Activated naive CD4-positive, alpha-beta T cell treated with anti-CD3 and anti-CD28 coated beads, Interleukin-2, amount 50 U/mL, for 24 hours (primary cell): ENCODE data around the gene SCN4B.

Experiments used
- H3K27ac Mint-ChIP-seq: one replicate; pipeline ENCODE4 v1.8.0; 2021; ENCODE audit warnings: mild to moderate bottlenecking, mixed read lengths
- H3K27me3 Mint-ChIP-seq: one replicate; pipeline ENCODE4 v1.8.0; 2021; ENCODE audit warnings: mixed read lengths
- H3K36me3 Mint-ChIP-seq: one replicate; pipeline ENCODE4 v1.8.0; 2021; ENCODE audit warnings: mixed read lengths
- H3K4me1 Mint-ChIP-seq: one replicate; pipeline ENCODE4 v1.8.0; 2021; ENCODE audit warnings: mixed read lengths
- H3K4me3 Mint-ChIP-seq: one replicate; pipeline ENCODE4 v1.8.0; 2021; ENCODE audit warnings: mild to moderate bottlenecking, mixed read lengths
- H3K9me3 Mint-ChIP-seq: one replicate; pipeline ENCODE4 v1.8.0; 2021; ENCODE audit warnings: mixed read lengths

The SCN4B gene

DNA sequence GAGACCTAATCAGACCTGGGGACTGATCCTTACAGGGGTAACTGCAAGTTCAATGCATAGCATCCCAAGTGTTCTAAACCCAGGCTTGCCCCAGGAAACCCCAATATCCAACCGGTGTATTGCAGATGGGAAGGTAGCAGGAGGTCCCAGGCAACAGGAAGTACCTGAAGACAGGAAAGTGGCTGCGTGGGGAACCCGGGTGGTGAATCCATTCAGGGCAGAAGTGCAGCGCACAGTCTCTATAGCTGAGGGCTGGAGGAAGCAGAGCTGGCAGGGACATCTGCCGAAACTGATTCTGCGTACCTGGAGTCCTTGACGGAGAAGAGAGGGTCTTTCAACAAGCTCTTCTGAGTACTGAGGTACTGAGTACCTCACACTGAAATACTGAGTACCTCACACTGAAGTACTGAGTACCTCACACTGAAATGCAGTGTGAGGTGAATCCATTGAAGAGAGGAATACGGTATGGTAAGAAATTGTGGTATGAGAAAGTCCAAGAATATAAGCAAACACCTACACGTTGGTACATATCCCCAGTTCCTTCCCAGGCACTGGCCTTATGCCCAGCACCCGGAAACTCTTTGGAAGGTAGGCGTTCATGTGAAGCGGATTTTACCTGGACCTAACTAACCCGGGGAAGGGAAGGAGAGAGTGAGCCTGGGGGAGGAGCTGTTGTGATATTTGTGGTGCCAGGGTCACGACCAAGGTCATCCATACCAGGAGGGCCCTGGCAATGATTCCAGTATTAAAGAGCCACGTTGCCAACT, 20.1 kb downstream of the SCN4B start:
- H3K27me3 Mint-ChIP-seq, result peaks cover 4% of the 10 kb centered on the region
- no peak overlapping the region for H3K4me3 Mint-ChIP-seq
- H3K36me3 Mint-ChIP-seq, result no peaks in the 10 kb centered on the region
- no peaks in the 10 kb centered on the region for H3K4me1 Mint-ChIP-seq
- H3K9me3 Mint-ChIP-seq, result no peaks in the 10 kb centered on the region
- no peak overlapping the region for H3K27ac Mint-ChIP-seq

DNA sequence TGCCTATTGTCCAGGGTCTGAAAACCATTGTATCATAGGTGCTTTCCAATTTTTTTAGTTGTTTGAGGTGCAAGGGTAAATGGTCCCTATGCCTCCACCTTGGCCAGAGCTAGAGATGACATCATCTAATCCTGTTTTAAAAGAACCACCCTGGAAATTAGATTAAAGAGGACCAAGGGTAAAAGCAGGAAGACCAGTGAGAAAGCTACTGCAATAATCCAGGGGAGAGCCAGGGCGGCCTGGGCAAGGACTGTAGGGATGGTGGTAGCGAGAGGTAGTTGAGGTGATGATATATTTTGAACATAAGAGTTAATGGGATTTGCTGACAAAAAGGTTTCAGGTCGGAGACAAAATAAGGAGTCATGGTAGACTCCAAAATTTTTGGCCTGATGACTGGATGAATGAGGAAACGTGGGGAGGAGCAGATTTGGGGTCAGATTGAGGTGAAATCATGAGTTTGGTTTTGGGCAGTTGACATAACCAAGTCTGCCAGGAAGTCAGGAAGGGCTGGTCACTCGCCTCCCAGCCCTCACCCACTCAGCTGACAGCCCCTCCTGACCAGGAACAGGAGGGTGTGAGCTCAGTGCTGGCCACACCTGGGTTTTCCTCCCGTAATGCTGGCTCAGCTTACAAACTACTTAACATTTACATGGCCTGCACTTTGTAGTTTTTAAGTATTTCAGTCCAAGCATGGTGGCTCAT, 23.0 kb downstream of the SCN4B start:
- Mint-ChIP-seq H3K36me3 (no peaks in the 10 kb centered on the region), H3K4me1 (no peaks in the 10 kb centered on the region), H3K27me3 (peaks cover 5% of the 10 kb centered on the region), H3K27ac (no peak overlapping the region), H3K4me3 (no peak overlapping the region), H3K9me3 (no peaks in the 10 kb centered on the region)

DNA sequence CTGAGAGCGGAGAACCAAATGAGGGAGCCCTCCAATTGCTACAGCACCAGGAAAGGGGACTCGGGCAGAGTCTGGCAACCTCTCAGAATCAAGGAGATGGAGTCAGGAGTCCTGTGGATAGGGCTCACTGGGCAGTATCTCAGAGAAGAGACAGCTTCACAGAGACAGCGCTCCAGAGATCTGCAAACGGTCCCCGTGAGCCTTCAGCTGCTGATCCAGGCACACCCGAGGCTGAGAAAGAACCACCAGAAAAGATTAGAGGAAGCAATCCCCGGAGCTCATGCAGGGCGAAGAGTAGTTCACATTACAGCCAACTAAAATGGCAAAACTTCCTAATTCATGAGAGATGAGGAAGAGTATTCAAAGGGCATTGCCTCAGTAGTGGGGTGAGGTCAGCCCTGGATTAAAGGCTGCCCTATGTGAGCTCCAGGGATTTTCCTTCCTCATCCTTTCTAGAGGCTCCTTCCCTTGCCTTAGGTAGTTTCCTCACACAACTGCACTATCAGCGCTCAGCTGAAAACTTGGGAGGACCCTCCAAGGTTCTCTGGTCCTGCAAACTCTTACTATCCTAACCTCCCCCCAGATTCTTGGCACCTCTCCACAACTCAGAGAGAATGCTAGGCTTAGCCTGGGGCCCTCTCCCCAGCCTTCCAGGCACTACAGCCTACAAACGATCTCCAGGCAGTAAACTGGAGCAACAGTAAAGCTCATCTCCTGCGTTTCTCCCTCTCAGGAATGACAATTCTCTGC, 23.7 kb downstream of the SCN4B start:
- no peak overlapping the region for H3K4me3 Mint-ChIP-seq
- no peaks in the 10 kb centered on the region for H3K4me1 Mint-ChIP-seq
- no peaks in the 10 kb centered on the region for H3K36me3 Mint-ChIP-seq
- peaks cover 5% of the 10 kb centered on the region for H3K27me3 Mint-ChIP-seq
- H3K27ac Mint-ChIP-seq, result no peak overlapping the region
- H3K9me3 Mint-ChIP-seq, result no peaks in the 10 kb centered on the region

DNA sequence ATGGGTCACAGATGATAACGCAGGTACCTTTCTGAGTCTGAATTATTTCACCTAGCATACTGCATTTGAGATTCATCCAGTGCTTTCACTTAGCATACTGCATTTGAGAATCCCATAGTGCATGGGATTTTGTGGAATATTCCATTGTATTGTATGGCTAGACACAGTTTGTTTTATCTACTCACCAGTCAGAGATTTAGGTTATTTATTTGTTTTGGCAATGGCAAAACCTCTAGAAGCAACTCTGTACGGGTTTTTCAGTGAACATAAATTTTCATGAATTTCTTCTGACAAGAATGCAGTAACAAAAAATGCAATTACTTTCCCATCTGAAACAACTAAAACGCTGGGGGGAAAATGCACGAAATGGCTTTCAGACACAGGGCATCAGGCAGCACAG, 24.3 kb downstream of the SCN4B start:
- H3K27ac Mint-ChIP-seq, result no peak overlapping the region
- H3K9me3 Mint-ChIP-seq, result no peaks in the 10 kb centered on the region
- H3K4me3 Mint-ChIP-seq, result no peak overlapping the region
- H3K27me3 Mint-ChIP-seq, result peaks cover 4% of the 10 kb centered on the region
- no peaks in the 10 kb centered on the region for H3K4me1 Mint-ChIP-seq
- no peaks in the 10 kb centered on the region for H3K36me3 Mint-ChIP-seq

DNA sequence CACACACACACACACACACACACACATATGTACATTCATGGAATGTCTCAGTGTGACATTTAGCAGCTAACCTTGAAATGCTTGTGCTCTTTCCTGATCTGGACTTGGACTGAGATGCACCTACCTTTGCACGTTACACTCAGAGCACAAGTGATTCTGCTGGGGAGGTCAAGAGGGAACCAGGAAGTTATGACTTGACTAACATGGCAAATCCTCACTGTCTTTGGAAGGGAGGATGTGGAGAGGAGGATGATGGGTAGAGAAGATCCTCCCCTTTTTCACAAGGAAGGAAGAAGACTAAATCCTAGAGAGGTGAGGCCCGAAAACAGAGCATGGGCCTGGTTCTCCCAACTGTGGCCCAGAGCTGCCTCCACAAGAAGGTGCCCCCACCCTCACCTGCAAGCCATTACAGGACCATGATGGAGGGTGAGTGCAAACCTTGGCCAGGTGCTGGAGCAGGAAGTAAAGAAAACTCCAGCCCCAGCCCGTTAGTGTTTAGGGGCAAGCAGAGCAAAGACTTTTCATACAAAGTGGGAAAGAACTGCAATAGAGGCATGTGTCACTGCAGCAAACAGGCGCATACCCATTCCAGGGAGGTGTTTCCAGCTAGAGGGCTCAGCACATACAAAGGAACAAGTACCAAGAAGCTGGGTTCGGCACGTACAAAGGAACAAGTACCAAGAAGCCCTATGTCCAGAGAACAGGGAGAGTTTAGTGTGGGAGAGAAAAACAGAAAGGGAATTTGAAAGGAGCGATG, 26.4 kb downstream of the SCN4B start:
- Mint-ChIP-seq H3K9me3 (no peaks in the 10 kb centered on the region), H3K36me3 (no peaks in the 10 kb centered on the region), H3K27me3 (peaks cover 3% of the 10 kb centered on the region), H3K4me1 (no peaks in the 10 kb centered on the region), H3K27ac (no peak overlapping the region), H3K4me3 (no peak overlapping the region)

DNA sequence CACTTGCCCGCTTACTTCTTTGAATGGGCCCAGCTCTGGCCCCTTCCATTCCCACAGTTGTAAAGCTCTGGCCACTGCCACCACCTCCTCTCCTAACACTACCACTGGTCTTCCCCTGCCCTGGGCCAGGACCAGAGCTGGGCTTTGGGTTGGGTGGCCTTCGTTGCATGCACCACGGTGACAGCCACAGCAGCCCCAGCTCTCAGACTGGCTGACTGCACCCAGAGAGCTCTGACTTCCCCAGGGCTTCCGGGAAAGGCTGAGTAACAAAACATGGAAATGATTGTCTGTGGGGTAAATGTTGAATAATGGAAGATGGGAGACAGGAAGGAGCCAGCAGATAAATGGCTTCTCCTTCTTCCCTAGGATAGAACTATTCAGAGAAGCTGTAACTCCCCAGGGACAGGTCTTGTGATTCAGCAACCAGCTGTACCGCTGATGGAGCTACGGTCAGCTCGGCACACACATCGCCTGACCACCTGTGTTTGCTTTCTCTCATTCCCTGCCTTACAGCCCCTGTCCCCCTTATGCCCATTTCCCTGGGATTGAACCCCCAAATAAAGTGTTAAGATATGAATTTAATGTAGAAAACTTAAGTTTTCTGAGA, 27.6 kb downstream of the SCN4B start:
- H3K27ac Mint-ChIP-seq, result no peak overlapping the region
- H3K9me3 Mint-ChIP-seq, result no peaks in the 10 kb centered on the region
- H3K4me3 Mint-ChIP-seq, result no peak overlapping the region
- H3K4me1 Mint-ChIP-seq, result no peaks in the 10 kb centered on the region
- H3K27me3 Mint-ChIP-seq, result peaks cover 7% of the 10 kb centered on the region
- no peaks in the 10 kb centered on the region for H3K36me3 Mint-ChIP-seq

DNA sequence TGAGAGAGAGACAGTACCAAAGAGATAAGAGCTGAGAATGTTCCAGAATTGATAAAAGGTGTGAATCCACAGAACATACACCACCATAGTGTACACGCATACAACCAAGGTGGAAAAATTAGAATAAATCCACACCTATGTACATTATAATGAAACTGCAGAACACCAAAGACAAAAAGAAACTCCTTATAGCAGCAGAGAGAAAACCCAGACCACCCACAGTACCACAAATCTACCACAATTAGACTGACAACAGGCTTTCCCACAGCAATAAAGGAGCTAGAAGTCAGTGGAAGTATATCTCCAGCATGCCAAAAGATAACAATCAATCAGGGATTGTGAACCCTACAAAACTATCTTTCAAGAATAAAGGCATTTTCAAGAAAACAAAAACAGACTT, 31.8 kb downstream of the SCN4B start:
- Mint-ChIP-seq H3K9me3 (no peaks in the 10 kb centered on the region), H3K27me3 (peaks cover 5% of the 10 kb centered on the region), H3K4me1 (no peaks in the 10 kb centered on the region), H3K27ac (no peak overlapping the region), H3K36me3 (no peaks in the 10 kb centered on the region), H3K4me3 (no peak overlapping the region)

DNA sequence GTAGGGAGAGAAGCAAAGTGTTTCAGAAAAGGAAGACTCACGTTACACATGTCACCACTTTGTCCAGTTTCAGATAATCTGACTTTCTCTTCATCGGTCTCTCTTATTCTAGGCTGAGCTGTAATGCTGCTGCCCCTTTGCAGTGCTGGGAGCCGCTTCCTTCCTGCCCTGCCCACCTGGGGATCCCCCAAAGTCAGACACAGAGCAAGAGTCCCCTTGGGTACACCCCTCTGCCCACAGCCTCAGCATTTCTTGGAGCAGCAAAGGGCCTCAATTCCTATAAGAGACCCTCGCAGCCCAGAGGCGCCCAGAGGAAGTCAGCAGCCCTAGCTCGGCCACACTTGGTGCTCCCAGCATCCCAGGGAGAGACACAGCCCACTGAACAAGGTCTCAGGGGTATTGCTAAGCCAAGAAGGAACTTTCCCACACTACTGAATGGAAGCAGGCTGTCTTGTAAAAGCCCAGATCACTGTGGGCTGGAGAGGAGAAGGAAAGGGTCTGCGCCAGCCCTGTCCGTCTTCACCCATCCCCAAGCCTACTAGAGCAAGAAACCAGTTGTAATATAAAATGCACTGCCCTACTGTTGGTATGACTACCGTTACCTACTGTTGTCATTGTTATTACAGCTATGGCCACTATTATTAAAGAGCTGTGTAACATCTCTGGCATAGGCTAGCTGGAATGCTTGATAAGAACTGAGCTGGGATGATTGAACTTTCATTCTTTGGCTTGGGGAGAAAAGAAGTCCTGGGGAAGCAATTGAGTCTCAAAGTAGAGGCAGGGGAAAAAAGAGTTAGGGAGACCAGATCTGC, 34.6 kb downstream of the SCN4B start:
- H3K4me3 Mint-ChIP-seq, result no peak overlapping the region
- no peaks in the 10 kb centered on the region for H3K4me1 Mint-ChIP-seq
- no peaks in the 10 kb centered on the region for H3K36me3 Mint-ChIP-seq
- no peak overlapping the region for H3K27ac Mint-ChIP-seq
- H3K9me3 Mint-ChIP-seq, result no peaks in the 10 kb centered on the region
- peaks cover 5% of the 10 kb centered on the region for H3K27me3 Mint-ChIP-seq

DNA sequence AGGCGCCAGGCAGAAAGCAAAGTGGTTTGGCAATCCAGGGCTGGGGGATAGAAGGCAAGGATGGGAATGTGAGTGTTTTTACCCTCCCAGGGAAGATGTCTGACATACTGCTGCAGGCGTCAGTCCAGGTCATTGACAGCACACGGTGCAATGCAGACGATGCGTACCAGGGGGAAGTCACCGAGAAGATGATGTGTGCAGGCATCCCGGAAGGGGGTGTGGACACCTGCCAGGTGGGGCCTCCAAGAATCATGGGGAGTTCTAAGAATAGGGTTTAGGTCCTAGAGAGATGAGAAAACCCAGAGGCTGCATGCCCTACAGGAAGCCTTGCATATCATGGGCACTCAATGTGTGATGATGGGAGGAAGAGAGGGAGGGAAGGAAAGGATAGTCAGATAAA, 37.6 kb downstream of the SCN4B start:
- H3K27ac Mint-ChIP-seq, result no peak overlapping the region
- H3K9me3 Mint-ChIP-seq, result no peaks in the 10 kb centered on the region
- H3K4me1 Mint-ChIP-seq, result no peaks in the 10 kb centered on the region
- no peaks in the 10 kb centered on the region for H3K36me3 Mint-ChIP-seq
- no peak overlapping the region for H3K4me3 Mint-ChIP-seq
- peaks cover 2% of the 10 kb centered on the region for H3K27me3 Mint-ChIP-seq

DNA sequence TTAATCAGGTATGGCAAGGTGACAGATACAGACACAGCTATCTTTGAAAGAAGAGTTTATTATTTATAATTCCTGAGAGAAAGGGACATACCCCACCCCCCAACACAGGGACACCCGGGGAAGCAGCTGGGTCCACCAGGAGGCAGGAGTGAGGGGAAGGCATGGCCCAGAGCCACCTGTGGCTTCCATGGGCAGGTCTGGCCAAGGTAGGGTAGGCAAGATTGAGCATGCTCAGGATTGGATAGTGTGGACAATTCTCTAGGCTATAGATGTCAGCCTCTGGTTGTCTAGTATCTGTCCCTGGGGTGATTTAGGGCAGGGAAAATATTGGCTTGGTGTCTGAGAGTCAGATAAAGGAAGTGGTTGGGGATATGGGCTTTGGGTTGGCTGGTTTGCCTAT, 38.4 kb downstream of the SCN4B start:
- H3K4me1 Mint-ChIP-seq, result no peaks in the 10 kb centered on the region
- no peaks in the 10 kb centered on the region for H3K36me3 Mint-ChIP-seq
- H3K4me3 Mint-ChIP-seq, result no peak overlapping the region
- H3K27me3 Mint-ChIP-seq, result peaks cover 2% of the 10 kb centered on the region
- H3K27ac Mint-ChIP-seq, result no peak overlapping the region
- H3K9me3 Mint-ChIP-seq, result no peaks in the 10 kb centered on the region

DNA sequence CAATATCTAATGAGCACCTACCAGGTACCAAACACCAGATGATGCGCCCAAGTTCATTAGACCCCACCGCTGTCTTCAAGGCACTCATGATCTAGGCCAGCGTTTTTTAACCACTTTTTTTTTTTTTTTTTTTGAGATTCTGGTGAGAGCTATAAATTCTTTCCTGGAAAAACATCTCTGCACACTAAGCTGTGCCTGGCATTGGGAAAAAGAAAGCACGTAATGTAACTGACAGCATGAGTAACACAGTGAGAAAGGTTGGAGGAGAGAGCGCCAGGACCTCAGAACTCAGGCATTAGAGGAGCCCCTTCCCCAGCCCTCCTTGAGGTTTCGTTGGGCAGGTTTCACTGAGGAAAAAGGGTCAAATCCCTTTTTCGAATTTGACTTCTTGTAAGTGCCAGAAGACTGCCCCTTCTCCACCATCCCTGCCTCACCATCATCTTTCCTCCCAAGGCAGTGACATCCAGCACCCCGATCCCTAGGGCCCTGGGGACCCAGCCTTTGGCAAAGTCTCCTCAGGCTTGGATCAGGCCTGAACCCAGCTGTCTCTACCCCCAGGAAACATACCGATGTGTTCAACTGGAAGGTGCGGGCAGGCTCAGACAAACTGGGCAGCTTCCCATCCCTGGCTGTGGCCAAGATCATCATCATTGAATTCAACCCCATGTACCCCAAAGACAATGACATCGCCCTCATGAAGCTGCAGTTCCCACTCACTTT, 39.8 kb downstream of the SCN4B start:
- no peaks in the 10 kb centered on the region for H3K4me1 Mint-ChIP-seq
- H3K36me3 Mint-ChIP-seq, result no peaks in the 10 kb centered on the region
- no peak overlapping the region for H3K4me3 Mint-ChIP-seq
- H3K9me3 Mint-ChIP-seq, result no peaks in the 10 kb centered on the region
- peaks cover 2% of the 10 kb centered on the region for H3K27me3 Mint-ChIP-seq
- no peak overlapping the region for H3K27ac Mint-ChIP-seq

DNA sequence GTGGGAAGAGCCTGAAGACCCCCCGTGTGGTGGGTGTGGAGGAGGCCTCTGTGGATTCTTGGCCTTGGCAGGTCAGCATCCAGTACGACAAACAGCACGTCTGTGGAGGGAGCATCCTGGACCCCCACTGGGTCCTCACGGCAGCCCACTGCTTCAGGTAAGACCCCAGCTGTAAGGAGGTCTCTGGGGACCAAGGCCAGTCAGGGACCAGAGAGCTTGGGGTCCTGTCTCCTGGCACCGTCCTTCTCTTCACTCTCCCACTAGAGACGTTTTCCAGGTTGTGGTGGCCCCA, 40.9 kb downstream of the SCN4B start:
- Mint-ChIP-seq H3K4me1 (no peaks in the 10 kb centered on the region), H3K27ac (no peak overlapping the region), H3K4me3 (no peak overlapping the region), H3K9me3 (no peaks in the 10 kb centered on the region), H3K36me3 (no peaks in the 10 kb centered on the region), H3K27me3 (no peaks in the 10 kb centered on the region)

DNA sequence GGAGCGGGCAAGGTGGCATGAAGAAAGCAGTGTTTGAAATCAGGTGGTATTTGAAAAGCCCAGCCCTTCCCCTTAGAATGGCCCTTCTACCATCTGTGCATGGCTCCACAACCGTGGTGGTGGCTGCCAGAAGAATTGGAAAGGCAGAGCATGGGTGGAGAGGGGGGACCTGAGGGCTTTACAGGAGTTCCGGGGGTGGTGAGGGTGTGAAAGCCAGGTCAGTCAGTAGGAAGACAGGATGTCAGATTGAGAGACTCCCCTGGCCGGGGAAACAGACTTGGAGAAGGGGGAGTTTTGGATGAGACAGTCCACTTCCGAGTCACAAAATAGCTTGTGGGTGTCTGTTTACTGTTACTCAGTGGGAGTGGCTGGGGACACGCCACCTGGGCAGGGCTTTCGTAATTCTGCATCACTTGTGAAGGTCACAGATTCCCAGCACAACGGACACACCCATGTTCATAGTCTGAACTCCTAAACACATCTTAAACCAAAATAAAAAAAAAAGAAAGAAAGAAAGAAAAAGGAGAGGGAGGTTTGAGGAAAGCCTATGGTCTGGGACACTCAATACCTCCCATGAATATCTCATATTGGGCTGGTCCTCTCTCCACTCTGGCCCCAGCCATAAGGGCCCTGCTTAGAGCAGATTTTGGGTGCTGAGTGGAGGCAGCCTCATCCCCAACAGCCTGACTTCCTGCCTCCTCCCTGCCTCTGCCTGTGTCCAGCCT, 41.4 kb downstream of the SCN4B start:
- Mint-ChIP-seq H3K36me3 (no peaks in the 10 kb centered on the region), H3K9me3 (no peaks in the 10 kb centered on the region), H3K4me3 (no peak overlapping the region), H3K27ac (no peak overlapping the region), H3K4me1 (no peaks in the 10 kb centered on the region), H3K27me3 (no peaks in the 10 kb centered on the region)

DNA sequence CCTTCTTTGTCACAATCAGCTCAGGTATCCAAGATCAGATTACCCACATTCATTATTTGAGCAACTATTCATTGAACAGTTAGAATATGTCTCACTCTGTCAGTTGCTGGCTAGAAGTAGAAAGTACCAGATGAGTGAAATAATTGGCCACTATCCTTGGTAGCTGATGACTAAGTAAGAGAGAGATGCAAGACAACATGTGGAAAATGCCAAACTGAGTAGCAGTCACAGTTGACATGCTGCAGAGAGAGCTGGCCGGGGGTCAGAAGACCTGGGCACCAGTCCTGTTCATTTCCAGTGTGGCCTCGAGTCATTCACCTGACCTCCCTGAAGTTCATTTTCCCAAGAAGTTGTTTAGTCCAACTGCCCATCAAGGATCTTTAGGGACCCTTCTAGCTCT, 43.4 kb downstream of the SCN4B start:
- no peaks in the 10 kb centered on the region for H3K27me3 Mint-ChIP-seq
- H3K36me3 Mint-ChIP-seq, result no peaks in the 10 kb centered on the region
- no peak overlapping the region for H3K4me3 Mint-ChIP-seq
- no peaks in the 10 kb centered on the region for H3K9me3 Mint-ChIP-seq
- H3K4me1 Mint-ChIP-seq, result no peaks in the 10 kb centered on the region
- no peak overlapping the region for H3K27ac Mint-ChIP-seq
